Measurements from ENCODE around the gene DGKZ.

DGKZ gene

GRCh38 chr11:46418751-46419150 is 71.5 kb downstream of the DGKZ start:
- TF ChIP-seq CTCF (IDR thresholded peaks at IDR 0.05; ENCODE audit: low read depth, low read length), result no peak
- no peaks in the 10 kb centered on the region for H3K9me3 ChIP-seq
- DNase-seq, result no peak
- no peak overlapping the region for H3K4me3 ChIP-seq (ENCODE audit: low read depth, low read length)
- no peaks in the 10 kb centered on the region for H3K27me3 ChIP-seq
- no peaks in the 10 kb centered on the region for H3K4me1 ChIP-seq
- no peaks in the 10 kb centered on the region; the same call in 1 of the 2 replicates for H3K36me3 ChIP-seq

- no peaks in the 10 kb centered on the region; the same call in 1 of the 2 replicates for H3K36me3 ChIP-seq
- no peak for DNase-seq
- no peaks in the 10 kb centered on the region for H3K9me3 ChIP-seq
- no peaks in the 10 kb centered on the region for H3K27me3 ChIP-seq
- H3K4me1 ChIP-seq, result no peaks in the 10 kb centered on the region
- TF ChIP-seq CTCF (IDR thresholded peaks at IDR 0.05; ENCODE audit: low read depth, low read length), result no peak
- H3K4me3 ChIP-seq (ENCODE audit: low read depth, low read length), result no peak overlapping the region
Observed at GRCh38 chr11:46420513-46420912, 73.2 kb downstream of the DGKZ start.

- peak; percentile 14 for DNase-seq
- no peak for TF ChIP-seq CTCF (IDR thresholded peaks at IDR 0.05; ENCODE audit: low read depth, low read length)
- no peaks in the 10 kb centered on the region for H3K27me3 ChIP-seq
Observed at GRCh38 chr11:46421257-46421880, 74.1 kb downstream of the DGKZ start.

GRCh38 chr11:46422588-46422987 is 75.3 kb downstream of the DGKZ start:
- Histone ChIP-seq H3K9me3 (no peaks in the 10 kb centered on the region), H3K4me1 (0 out of 2 replicates have a peak, but pooled peaks cover 4% of the 10 kb centered on the region), H3K4me3 (ENCODE audit: low read depth, low read length) (no peak overlapping the region), H3K36me3 (no peaks in the 10 kb centered on the region), H3K27me3 (no peaks in the 10 kb centered on the region)
- no peak for DNase-seq
- TF ChIP-seq CTCF (IDR thresholded peaks at IDR 0.05; ENCODE audit: low read depth, low read length), result no peak

More at GRCh38 chr11:46421257-46421880, 74.1 kb downstream of the DGKZ start:
- Histone ChIP-seq H3K36me3 (no peaks in the 10 kb centered on the region), H3K9me3 (no peaks in the 10 kb centered on the region), H3K4me1 (no peaks in the 10 kb centered on the region), H3K4me3 (ENCODE audit: low read depth, low read length) (no peak overlapping the region)

- Histone ChIP-seq H3K4me1 (0 out of 2 replicates have a peak, but pooled peaks cover 4% of the 10 kb centered on the region), H3K9me3 (no peaks in the 10 kb centered on the region), H3K36me3 (no peaks in the 10 kb centered on the region), H3K27me3 (no peaks in the 10 kb centered on the region), H3K4me3 (ENCODE audit: low read depth, low read length) (no peak overlapping the region)
- no peak for TF ChIP-seq CTCF (IDR thresholded peaks at IDR 0.05; ENCODE audit: low read depth, low read length)
- DNase-seq, result peak; percentile 18
Observed at GRCh38 chr11:46426233-46426991, 79.1 kb downstream of the DGKZ start.

GRCh38 chr11:46427364-46427763 is 80.1 kb downstream of the DGKZ start:
- Histone ChIP-seq H3K4me3 (ENCODE audit: low read depth, low read length) (no peak overlapping the region), H3K4me1 (0 out of 2 replicates have a peak, but pooled peaks cover 4% of the 10 kb centered on the region), H3K36me3 (no peaks in the 10 kb centered on the region), H3K27me3 (no peaks in the 10 kb centered on the region), H3K9me3 (no peaks in the 10 kb centered on the region)
- no peak for TF ChIP-seq CTCF (IDR thresholded peaks at IDR 0.05; ENCODE audit: low read depth, low read length)
- DNase-seq, result peak; percentile 22
